HepG2 (cell line): ENCODE measurements around the gene VKORC1. TPM values are rescaled to one million over a fixed set of nuclear protein-coding genes. Genes with fewer than 3 reads are reported as not detected.
A peak's percentile ranks its signal among the peaks of the same experiment; 100 is the strongest.

Source experiments
- ATAC-seq: fragments of 200-7000 bp; cut with Tn5 transposase; 3 replicates; pipeline ENCODE4 v1.9.1; 2020; ENCODE audit warnings: mild to moderate bottlenecking, moderate library complexity
- BruUV-seq: library from RNA; stranded (reverse); fragments of 400-500 nt; replicated peaks from 2 replicates; lab custom pipeline; 2021; lab: Mats Ljungman, UMichigan
- CTCF ChIA-PET: fragments of 300-600 bp; formaldehyde crosslinking; extraction: SDS; loops from one replicate; lab custom pipeline; 2021; ENCODE audit warnings: low total read pairs, inconsistent platforms, low intra/inter-chr PET ratio; lab: Yijun Ruan, JAX
- POLR2A ChIA-PET: fragments of 350-600 bp; sonication (Branson Sonifier 250); formaldehyde crosslinking; loops from one replicate; lab custom pipeline; 2020; ENCODE audit warnings: antibody characterized with exemption, inconsistent platforms; lab: Yijun Ruan, JAX
- DNase-seq: peaks from one replicate; pipeline ENCODE4 v3.0.0-alpha.2; 2015; ENCODE audit warnings: low spot score
- FAIRE-seq: peaks from 3 replicates; lab custom pipeline; 2011; peaks lifted over from hg19 to GRCh38; lab: Jason Lieb, UNC
- H2AFZ ChIP-seq: one replicate; pipeline ENCODE4 v1.6.1; 2011; ENCODE audit warnings: low read length, inconsistent platforms
- H3K27ac ChIP-seq: fragments of 300-600 bp; 3 replicates; pipeline ENCODE4 v1.8.0; 2011; ENCODE audit warnings: mixed run types, mild to moderate bottlenecking, mixed read lengths, low read length, inconsistent platforms; ENCODE audit not compliant: insufficient read depth; ENCODE audit errors: extremely low read length
- H3K27me3 ChIP-seq, 2 experiments: fragments of 200-600 bp in 1 of 2; 2 replicates in 1 of 2; 3 replicates in 1 of 2; pipeline versions ENCODE4 v1.6.0 to v1.8.0; 2011; ENCODE audit warnings: low read length in 2 of 2, mild to moderate bottlenecking in 2 of 2, moderate library complexity in 2 of 2, inconsistent platforms in 1 of 2; ENCODE audit not compliant: insufficient read depth in 2 of 2, control insufficient read depth in 1 of 2
- H3K36me3 ChIP-seq, 2 experiments: fragments of 200-600 bp in 1 of 2; replicated peaks in 1 of 2; 2 replicates in 1 of 2; 3 replicates in 1 of 2; pipeline versions ENCODE4 v1.5.1 to v1.8.0; 2011; ENCODE audit warnings: low read length in 2 of 2, inconsistent platforms in 1 of 2; ENCODE audit not compliant: insufficient read depth in 2 of 2, control insufficient read depth in 1 of 2
- H3K4me1 ChIP-seq: 2 replicates; pipeline ENCODE4 v1.5.1; 2012; ENCODE audit warnings: low read length, inconsistent platforms; ENCODE audit not compliant: insufficient read depth
- H3K4me2 ChIP-seq: 2 replicates; pipeline ENCODE4 v1.6.0; 2011; ENCODE audit warnings: low read depth, low read length, inconsistent platforms
- H3K4me3 ChIP-seq, 3 experiments: fragments of 200-600 bp in 1 of 3; sonication (generic), shearing (Covaris generic) in 1 of 3; replicated peaks in 1 of 3; 2 replicates each; pipeline ENCODE4 v1.5.1; 2011 to 2016; ENCODE audit warnings: low read length in 3 of 3, inconsistent platforms in 2 of 3, low read depth in 2 of 3, mild to moderate bottlenecking in 2 of 3, control low read depth in 1 of 3, mixed read lengths in 1 of 3; ENCODE audit not compliant: insufficient read depth in 1 of 3
- H3K79me2 ChIP-seq: one replicate; pipeline ENCODE4 v1.6.1; 2011; ENCODE audit warnings: low read length, inconsistent platforms; ENCODE audit not compliant: insufficient read depth
- H3K9ac ChIP-seq: 2 replicates; pipeline ENCODE4 v1.6.0; 2011; ENCODE audit warnings: mild to moderate bottlenecking, low read depth, low read length, inconsistent platforms; ENCODE audit not compliant: insufficient read depth
- H3K9me3 ChIP-seq: 2 replicates; pipeline ENCODE4 v1.5.1; 2012; ENCODE audit warnings: mild to moderate bottlenecking, low read length
- H4K20me1 ChIP-seq: 2 replicates; pipeline ENCODE4 v1.6.0; 2011; ENCODE audit warnings: inconsistent platforms, mild to moderate bottlenecking, low read length, moderate library complexity; ENCODE audit not compliant: insufficient read depth
- CAMTA2 ChIP-seq: sonication (generic); formaldehyde crosslinking; IDR thresholded peaks from 2 replicates; pipeline ENCODE4 v1.4.0; 2020; ENCODE audit warnings: mild to moderate bottlenecking, missing genetic modification reagents, borderline replicate concordance
- EED ChIP-seq: sonication (generic); formaldehyde crosslinking; IDR thresholded peaks from 2 replicates; pipeline ENCODE4 v1.5.0; 2020; ENCODE audit warnings: mild to moderate bottlenecking, missing genetic modification reagents
- ELF4 ChIP-seq: sonication (generic); formaldehyde crosslinking; IDR thresholded peaks from 2 replicates; pipeline ENCODE4 v1.5.0; 2020; ENCODE audit warnings: missing genetic modification reagents, mild to moderate bottlenecking, moderate library complexity, borderline replicate concordance
- HNRNPL ChIP-seq: fragments of 200-400 bp; formaldehyde crosslinking; IDR thresholded peaks from 2 replicates; pipeline ENCODE4 v1.6.1; 2017; ENCODE audit warnings: mild to moderate bottlenecking, low read depth, low read length
- KLF9 ChIP-seq: IDR thresholded peaks from 2 replicates; pipeline ENCODE4 v1.6.1; 2016; ENCODE audit warnings: low read depth
- NFYC ChIP-seq: IDR thresholded peaks from 2 replicates; pipeline ENCODE4 v1.6.1; 2016; ENCODE audit warnings: missing genetic modification reagents, missing compliant biosample characterization
- ZBTB8A ChIP-seq: sonication (generic); formaldehyde crosslinking; IDR thresholded peaks from 2 replicates; pipeline ENCODE4 v1.4.0; 2020; ENCODE audit warnings: mild to moderate bottlenecking, low read depth, missing genetic modification reagents, borderline replicate concordance
- ZFP1 ChIP-seq: IDR thresholded peaks from 2 replicates; pipeline ENCODE4 v1.6.1; 2016
- ZFP36L2 ChIP-seq: sonication (generic); formaldehyde crosslinking; IDR thresholded peaks from 2 replicates; pipeline ENCODE4 v1.4.0; 2020; ENCODE audit warnings: missing genetic modification reagents
- ZFY ChIP-seq: sonication (generic); formaldehyde crosslinking; IDR thresholded peaks from 2 replicates; pipeline ENCODE4 v1.4.0; 2020; ENCODE audit warnings: missing genetic modification reagents
- ZNF451 ChIP-seq: sonication (generic); formaldehyde crosslinking; IDR thresholded peaks from 2 replicates; pipeline ENCODE4 v1.5.0; 2020; ENCODE audit warnings: mild to moderate bottlenecking, missing genetic modification reagents
- ZNF543 ChIP-seq: sonication (generic); formaldehyde crosslinking; IDR thresholded peaks from 2 replicates; pipeline ENCODE4 v1.4.0; 2020; ENCODE audit warnings: mild to moderate bottlenecking, missing genetic modification reagents
- ZNF703 ChIP-seq: sonication (generic); formaldehyde crosslinking; IDR thresholded peaks from 2 replicates; pipeline ENCODE4 v1.5.1; 2020; ENCODE audit warnings: missing genetic modification reagents, mild to moderate bottlenecking, moderate library complexity, borderline replicate concordance
- WGBS: methylation state at CpG from one replicate; pipeline ENCODE4 v1.1.6; 2017; ENCODE audit warnings: low lambda C conversion rate; 5-methylcytosine and 5-hydroxymethylcytosine counted together
- in situ Hi-C: cut with HindIII; loops from 2 replicates; pipeline ENCODE4 v1.10.0; 2017; ENCODE audit warnings: low pct_unique_long_range_greater_than_20kb; ENCODE audit not compliant: extremely low pct_ligation_motif_present
- intact Hi-C: fragments of 100-400 bp; cut with micrococcal nuclease; formaldehyde crosslinking; loops from one replicate; pipeline ENCODE4 v1.10.0; 2022; ENCODE audit not compliant: unreplicated experiment
- polyA plus RNA-seq, 8 experiments: library from polyadenylated mRNA; depleted of rRNA in 3 of 8; stranded (reverse) in 7 of 8; unstranded in 1 of 8; fragments of >200 nt; fragmentation: Illumina TruSeq in 4 of 8; extraction: Trizol in 4 of 8; gene quantifications; 2 replicates each; pipeline versions ENCODE4 v1.2.1 to v1.2.3, GENCODE V29; 2011 to 2016; ENCODE audit warnings: low read depth in 4 of 8, missing spikeins in 1 of 8, mixed read lengths in 1 of 8; ENCODE audit not compliant: insufficient read depth in 1 of 8
- total RNA-seq, 5 experiments: library from RNA; depleted of rRNA; stranded (reverse); fragments of >200 nt; fragmentation: Illumina TruSeq; extraction: Trizol; gene quantifications; 2 replicates each; pipeline ENCODE4 v1.2.3, GENCODE V29; 2016; ENCODE audit warnings: low read depth in 1 of 5
- TF ChIP-seq, protein P1 (sequence below): sonication (generic); formaldehyde crosslinking; IDR thresholded peaks from 2 replicates; pipeline ENCODE4 v1.4.0; 2020; ENCODE audit warnings: mild to moderate bottlenecking, missing genetic modification reagents
- TF ChIP-seq, protein P2 (sequence below): sonication (generic); formaldehyde crosslinking; IDR thresholded peaks from 2 replicates; pipeline ENCODE4 v1.5.1; 2020; ENCODE audit warnings: mild to moderate bottlenecking, missing genetic modification reagents, borderline replicate concordance

VKORC1 gene
- total and polyA plus RNA-seq, 2 of the 13 experiments (the other 11 are each of a cell fraction or from before 2014, with no cell fraction given) = 141 to 615 TPM

DNA sequence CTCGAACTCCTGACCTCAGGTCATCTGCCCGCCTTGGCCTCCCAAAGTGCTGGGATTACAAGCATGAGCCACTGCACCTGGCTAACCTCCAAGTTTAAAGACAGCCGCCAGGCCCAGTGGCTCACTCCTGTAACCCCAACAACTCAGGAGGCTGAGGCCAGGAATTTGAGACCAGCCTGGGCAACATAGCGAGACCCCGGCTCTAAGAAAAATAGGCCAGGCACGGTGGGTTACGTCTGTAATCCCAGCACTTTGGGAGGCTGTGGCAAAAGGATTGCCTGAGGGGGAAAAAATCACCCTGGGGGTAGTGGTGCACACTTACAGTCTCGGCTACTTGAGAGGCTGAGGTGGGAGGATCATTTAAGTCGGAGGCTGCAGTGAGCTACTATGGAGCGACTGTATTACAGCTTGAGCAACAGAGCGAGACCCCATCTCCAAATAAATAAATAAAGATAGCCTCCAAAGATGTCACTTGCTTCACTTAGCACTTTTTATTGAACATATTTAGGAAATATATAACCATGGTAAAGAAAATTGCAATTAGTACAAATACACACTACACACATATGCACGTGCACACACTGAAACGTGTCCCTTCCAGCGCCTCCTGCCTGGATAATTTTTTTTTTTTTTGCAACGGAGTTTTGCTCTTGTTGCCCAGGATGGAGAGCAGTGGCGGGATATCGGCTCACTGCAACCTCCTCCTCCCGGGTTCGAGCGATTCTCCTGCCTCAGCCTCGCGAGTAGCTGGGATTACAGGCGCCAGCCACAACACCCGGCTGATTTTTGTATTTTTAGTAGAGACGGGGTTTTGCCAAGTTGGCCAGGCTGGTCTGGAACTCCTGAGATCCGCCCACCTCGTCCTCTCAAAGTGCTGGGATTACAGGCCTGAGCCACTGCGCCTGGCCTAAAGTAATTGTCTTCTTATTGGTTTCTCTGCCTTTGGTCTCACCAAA lies 12.2 kb upstream of the VKORC1 start:
- H3K27me3 ChIP-seq = no peaks in the 10 kb centered on the region
- H3K36me3 ChIP-seq = peaks cover 13 to 23% of the 10 kb centered on the region in 2 experiments
- no peaks in the 10 kb centered on the region for H4K20me1 ChIP-seq
- whole genome bisulfite sequencing = 70% methylated on average over 28 of the region's 28 CpGs
- intact Hi-C loops = loop anchor here (5.0 kb wide), 1 partner anchor 51 kb away; no protein-coding TSS in a partner anchor
- ATAC-seq = no peak
- H3K4me3 ChIP-seq = peak overlapping the region; percentile 87 to 100 (median 94); a peak in 5 of 6 replicates
- no peak for DNase-seq
- CTCF ChIA-PET = interaction anchor here (1.4 kb wide), 1 partner anchor 36 kb away, joined by 9 read pairs; no protein-coding TSS in a partner anchor
- FAIRE-seq = peak; percentile 21
- peak overlapping the region; percentile 90 for H3K9ac ChIP-seq
- no peaks in the 10 kb centered on the region for H3K9me3 ChIP-seq
- H2AFZ ChIP-seq = peak overlapping the region; percentile 24
- in situ Hi-C loops = no loop called here
- peaks cover 12% of the 10 kb centered on the region for H3K79me2 ChIP-seq
- peak overlapping the region; percentile 41 for H3K27ac ChIP-seq
- H3K4me1 ChIP-seq = peaks cover 38% of the 10 kb centered on the region
- no TSS peak for BruUV-seq
- peak overlapping the region; percentile 94 for H3K4me2 ChIP-seq
- POLR2A ChIA-PET = interaction anchor here (3.7 kb wide), 1 partner anchor 11 kb away, joined by 17 read pairs; the partner anchor contains the start of gene KAT8
- TF ChIP-seq HNRNPL = no peak
- TF ChIP-seq NFYC = no peak
- TF ChIP-seq EED (CRISPR knock-in tag) = no peak
- TF ChIP-seq ZBTB8A (CRISPR knock-in tag) = no peak
- TF ChIP-seq ELF4 (CRISPR knock-in tag) = no peak
- TF ChIP-seq KLF9 (CRISPR knock-in tag) = no peak
- TF ChIP-seq ZFP1 (CRISPR knock-in tag) = no peak
- no peak for TF ChIP-seq ZNF543 (CRISPR knock-in tag)
- TF ChIP-seq ZFP36L2 (CRISPR knock-in tag) = no peak
- TF ChIP-seq, protein P1, sequence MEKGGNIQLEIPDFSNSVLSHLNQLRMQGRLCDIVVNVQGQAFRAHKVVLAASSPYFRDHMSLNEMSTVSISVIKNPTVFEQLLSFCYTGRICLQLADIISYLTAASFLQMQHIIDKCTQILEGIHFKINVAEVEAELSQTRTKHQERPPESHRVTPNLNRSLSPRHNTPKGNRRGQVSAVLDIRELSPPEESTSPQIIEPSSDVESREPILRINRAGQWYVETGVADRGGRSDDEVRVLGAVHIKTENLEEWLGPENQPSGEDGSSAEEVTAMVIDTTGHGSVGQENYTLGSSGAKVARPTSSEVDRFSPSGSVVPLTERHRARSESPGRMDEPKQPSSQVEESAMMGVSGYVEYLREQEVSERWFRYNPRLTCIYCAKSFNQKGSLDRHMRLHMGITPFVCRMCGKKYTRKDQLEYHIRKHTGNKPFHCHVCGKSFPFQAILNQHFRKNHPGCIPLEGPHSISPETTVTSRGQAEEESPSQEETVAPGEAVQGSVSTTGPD = 0 out of 2 replicates have a peak, but pooled peaks have one; percentile 67
- TF ChIP-seq CAMTA2 (CRISPR knock-in tag) = 0 out of 2 replicates have a peak, but pooled peaks have one; percentile 40
- TF ChIP-seq ZFY = peak; percentile 58
- no peak for TF ChIP-seq ZNF451 (CRISPR knock-in tag)
- no peak for TF ChIP-seq ZNF703 (CRISPR knock-in tag)
- TF ChIP-seq, protein P2, sequence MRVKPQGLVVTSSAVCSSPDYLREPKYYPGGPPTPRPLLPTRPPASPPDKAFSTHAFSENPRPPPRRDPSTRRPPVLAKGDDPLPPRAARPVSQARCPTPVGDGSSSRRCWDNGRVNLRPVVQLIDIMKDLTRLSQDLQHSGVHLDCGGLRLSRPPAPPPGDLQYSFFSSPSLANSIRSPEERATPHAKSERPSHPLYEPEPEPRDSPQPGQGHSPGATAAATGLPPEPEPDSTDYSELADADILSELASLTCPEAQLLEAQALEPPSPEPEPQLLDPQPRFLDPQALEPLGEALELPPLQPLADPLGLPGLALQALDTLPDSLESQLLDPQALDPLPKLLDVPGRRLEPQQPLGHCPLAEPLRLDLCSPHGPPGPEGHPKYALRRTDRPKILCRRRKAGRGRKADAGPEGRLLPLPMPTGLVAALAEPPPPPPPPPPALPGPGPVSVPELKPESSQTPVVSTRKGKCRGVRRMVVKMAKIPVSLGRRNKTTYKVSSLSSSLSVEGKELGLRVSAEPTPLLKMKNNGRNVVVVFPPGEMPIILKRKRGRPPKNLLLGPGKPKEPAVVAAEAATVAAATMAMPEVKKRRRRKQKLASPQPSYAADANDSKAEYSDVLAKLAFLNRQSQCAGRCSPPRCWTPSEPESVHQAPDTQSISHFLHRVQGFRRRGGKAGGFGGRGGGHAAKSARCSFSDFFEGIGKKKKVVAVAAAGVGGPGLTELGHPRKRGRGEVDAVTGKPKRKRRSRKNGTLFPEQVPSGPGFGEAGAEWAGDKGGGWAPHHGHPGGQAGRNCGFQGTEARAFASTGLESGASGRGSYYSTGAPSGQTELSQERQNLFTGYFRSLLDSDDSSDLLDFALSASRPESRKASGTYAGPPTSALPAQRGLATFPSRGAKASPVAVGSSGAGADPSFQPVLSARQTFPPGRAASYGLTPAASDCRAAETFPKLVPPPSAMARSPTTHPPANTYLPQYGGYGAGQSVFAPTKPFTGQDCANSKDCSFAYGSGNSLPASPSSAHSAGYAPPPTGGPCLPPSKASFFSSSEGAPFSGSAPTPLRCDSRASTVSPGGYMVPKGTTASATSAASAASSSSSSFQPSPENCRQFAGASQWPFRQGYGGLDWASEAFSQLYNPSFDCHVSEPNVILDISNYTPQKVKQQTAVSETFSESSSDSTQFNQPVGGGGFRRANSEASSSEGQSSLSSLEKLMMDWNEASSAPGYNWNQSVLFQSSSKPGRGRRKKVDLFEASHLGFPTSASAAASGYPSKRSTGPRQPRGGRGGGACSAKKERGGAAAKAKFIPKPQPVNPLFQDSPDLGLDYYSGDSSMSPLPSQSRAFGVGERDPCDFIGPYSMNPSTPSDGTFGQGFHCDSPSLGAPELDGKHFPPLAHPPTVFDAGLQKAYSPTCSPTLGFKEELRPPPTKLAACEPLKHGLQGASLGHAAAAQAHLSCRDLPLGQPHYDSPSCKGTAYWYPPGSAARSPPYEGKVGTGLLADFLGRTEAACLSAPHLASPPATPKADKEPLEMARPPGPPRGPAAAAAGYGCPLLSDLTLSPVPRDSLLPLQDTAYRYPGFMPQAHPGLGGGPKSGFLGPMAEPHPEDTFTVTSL (CRISPR knock-in tag) = no peak
